Osteoblast (primary cell): ENCODE data around the gene SLC9A9. TPM values are rescaled to one million over a fixed set of nuclear protein-coding genes. Genes with fewer than 3 reads are reported as not detected.

ENCODE experiments used
- DNase-seq: peaks from one replicate; pipeline ENCODE4 v3.0.0; 2011; ENCODE audit warnings: low spot score, mixed read lengths; ENCODE audit not compliant: insufficient read length; ENCODE audit errors: missing footprints
- H2AFZ ChIP-seq: 2 replicates; pipeline ENCODE4 v1.6.0; 2011; ENCODE audit warnings: mild to moderate bottlenecking, low read length
- H3K27ac ChIP-seq: 2 replicates; pipeline ENCODE4 v1.5.1; 2011; ENCODE audit warnings: mild to moderate bottlenecking, low read depth, low read length, moderate library complexity
- H3K27me3 ChIP-seq: 2 replicates; pipeline ENCODE4 v1.6.0; 2012; ENCODE audit warnings: mild to moderate bottlenecking, control low read depth, inconsistent platforms, low read length, moderate library complexity; ENCODE audit not compliant: insufficient read depth
- H3K36me3 ChIP-seq: 2 replicates; pipeline ENCODE4 v1.5.1; 2011; ENCODE audit warnings: mild to moderate bottlenecking, low read length, control low read depth, moderate library complexity; ENCODE audit not compliant: insufficient read depth
- H3K4me1 ChIP-seq: 2 replicates; pipeline ENCODE4 v1.5.1; 2011; ENCODE audit warnings: mild to moderate bottlenecking, low read length, control low read depth, moderate library complexity; ENCODE audit not compliant: insufficient read depth
- H3K4me2 ChIP-seq: 2 replicates; pipeline ENCODE4 v1.6.0; 2011; ENCODE audit warnings: mild to moderate bottlenecking, low read length; ENCODE audit not compliant: insufficient read depth
- H3K4me3 ChIP-seq: fragments of 200-600 bp; sonication (generic); 3 replicates; pipeline ENCODE4 v1.5.1; 2012; ENCODE audit warnings: mild to moderate bottlenecking, low read length, inconsistent platforms; ENCODE audit not compliant: insufficient read depth
- H3K79me2 ChIP-seq: 2 replicates; pipeline ENCODE4 v1.6.0; 2012; ENCODE audit warnings: mild to moderate bottlenecking, low read length, control low read depth, inconsistent platforms; ENCODE audit not compliant: insufficient read depth
- H3K9me3 ChIP-seq: 2 replicates; pipeline ENCODE4 v1.5.1; 2011; ENCODE audit warnings: low read depth, low read length, control low read depth
- H4K20me1 ChIP-seq: 2 replicates; pipeline ENCODE4 v1.6.0; 2012; ENCODE audit warnings: mild to moderate bottlenecking, low read length, control low read depth; ENCODE audit not compliant: insufficient read depth
- CTCF ChIP-seq: IDR thresholded peaks from 2 replicates; pipeline ENCODE4 v1.5.1; 2011; ENCODE audit warnings: mild to moderate bottlenecking, low read depth, low read length, moderate library complexity; ENCODE audit errors: extremely low read depth
- total RNA-seq: library from RNA; depleted of rRNA; stranded (reverse); fragments of >200 nt; gene quantifications from 2 replicates; pipeline ENCODE4 v1.2.3, GENCODE V29; 2012

SLC9A9 gene
- total RNA-seq, 1 donor: 6.5 TPM

GRCh38 chr3:143795874-143796273 is 52.4 kb downstream of the SLC9A9 start:
- Histone ChIP-seq H2AFZ (no peak overlapping the region), H3K36me3 (no peaks in the 10 kb centered on the region), H3K27ac (no peak overlapping the region), H4K20me1 (no peaks in the 10 kb centered on the region), H3K9me3 (no peaks in the 10 kb centered on the region), H3K4me2 (no peak overlapping the region), H3K79me2 (no peaks in the 10 kb centered on the region), H3K4me1 (no peaks in the 10 kb centered on the region), H3K27me3 (no peaks in the 10 kb centered on the region), H3K4me3 (no peak overlapping the region)
- no peak for TF ChIP-seq CTCF
- DNase-seq: no peak

DNA sequence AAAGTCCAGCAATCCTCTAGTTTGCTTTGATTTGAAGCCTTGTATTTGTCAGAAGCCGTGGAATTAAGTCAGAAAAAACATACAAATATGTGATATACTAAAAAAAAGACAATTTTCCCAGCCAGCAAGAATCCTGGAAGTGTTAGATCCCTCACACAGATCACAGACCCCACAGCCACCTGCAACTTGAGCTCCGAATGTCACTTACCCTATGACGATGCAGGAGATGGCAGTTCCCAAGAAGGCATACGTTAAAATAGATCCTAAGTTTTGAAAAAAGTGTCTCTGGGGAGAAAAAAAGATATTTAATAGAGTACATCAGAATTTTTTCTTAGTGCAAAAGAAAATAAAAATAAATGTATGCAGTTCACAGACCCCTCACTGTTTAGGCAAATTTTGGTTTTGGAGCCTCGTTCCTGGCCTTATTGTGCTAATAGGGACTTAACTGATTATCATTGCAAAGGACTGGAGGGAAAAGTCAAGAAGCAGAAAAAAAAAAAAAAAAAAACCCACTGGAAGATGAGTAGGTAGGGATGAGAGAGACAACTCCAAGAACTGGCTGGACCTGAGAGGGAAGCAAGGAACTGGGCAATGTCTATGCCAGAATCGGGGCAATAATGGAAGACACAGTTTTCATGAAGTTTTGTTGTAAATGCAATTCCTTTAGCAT is 53.3 kb downstream of the SLC9A9 start:
- no peak overlapping the region for H3K4me2 ChIP-seq
- H3K79me2 ChIP-seq: no peaks in the 10 kb centered on the region
- TF ChIP-seq CTCF: no peak
- H3K4me3 ChIP-seq: no peak overlapping the region
- no peaks in the 10 kb centered on the region for H4K20me1 ChIP-seq
- no peak for DNase-seq
- no peaks in the 10 kb centered on the region for H3K4me1 ChIP-seq
- H3K27me3 ChIP-seq: no peaks in the 10 kb centered on the region
- H3K9me3 ChIP-seq: no peaks in the 10 kb centered on the region
- no peak overlapping the region for H3K27ac ChIP-seq
- no peaks in the 10 kb centered on the region for H3K36me3 ChIP-seq
- no peak overlapping the region for H2AFZ ChIP-seq

DNA sequence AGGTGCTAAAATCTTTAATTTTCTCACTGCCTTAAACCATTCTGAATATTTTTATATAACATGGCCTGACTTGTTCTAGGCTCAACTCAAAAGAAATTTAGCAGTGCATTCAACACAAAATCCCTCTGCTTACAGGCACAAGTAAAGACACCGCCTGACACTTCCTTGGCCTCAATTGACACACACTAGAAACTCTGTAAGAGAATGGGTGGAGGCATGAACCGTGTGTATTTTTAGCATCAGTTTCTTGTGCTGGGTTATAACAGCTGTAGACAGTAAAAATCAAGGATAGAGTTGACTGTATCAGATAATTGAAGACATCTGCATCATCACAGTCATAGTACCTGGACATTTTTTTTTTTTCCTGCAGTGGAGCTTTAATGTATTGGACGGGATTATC is 54.3 kb downstream of the SLC9A9 start:
- Histone ChIP-seq H4K20me1 (no peaks in the 10 kb centered on the region), H2AFZ (no peak overlapping the region), H3K27me3 (no peaks in the 10 kb centered on the region), H3K9me3 (no peaks in the 10 kb centered on the region), H3K27ac (no peak overlapping the region), H3K4me3 (no peak overlapping the region), H3K4me1 (no peaks in the 10 kb centered on the region), H3K36me3 (no peaks in the 10 kb centered on the region), H3K79me2 (no peaks in the 10 kb centered on the region), H3K4me2 (no peak overlapping the region)
- no peak for TF ChIP-seq CTCF
- DNase-seq: no peak

DNA sequence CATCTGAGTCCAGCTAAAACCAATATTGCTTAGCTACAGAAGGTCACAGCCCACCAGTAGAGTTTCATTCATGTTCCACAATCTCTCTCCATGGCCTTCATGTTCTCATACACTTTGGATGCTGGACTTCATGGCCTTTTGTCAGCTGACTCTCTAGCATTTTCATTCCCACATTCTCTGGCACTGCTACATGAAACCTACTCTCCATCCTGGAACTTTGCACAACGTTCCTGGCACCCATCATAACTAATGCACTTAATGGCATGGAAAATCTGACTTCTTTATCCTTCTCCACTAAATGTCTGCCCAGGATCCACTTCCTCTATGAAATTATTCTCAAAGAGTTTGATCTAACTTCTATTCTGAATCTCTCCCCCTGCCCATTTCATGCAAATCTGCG is 56.9 kb downstream of the SLC9A9 start:
- peaks cover 5% of the 10 kb centered on the region for H3K4me1 ChIP-seq
- no peaks in the 10 kb centered on the region for H3K79me2 ChIP-seq
- H3K36me3 ChIP-seq: no peaks in the 10 kb centered on the region
- no peaks in the 10 kb centered on the region for H3K9me3 ChIP-seq
- H4K20me1 ChIP-seq: no peaks in the 10 kb centered on the region
- TF ChIP-seq CTCF: no peak
- no peak overlapping the region for H3K4me3 ChIP-seq
- no peak overlapping the region for H3K4me2 ChIP-seq
- H2AFZ ChIP-seq: no peak overlapping the region
- no peak for DNase-seq
- H3K27ac ChIP-seq: no peak overlapping the region
- H3K27me3 ChIP-seq: no peaks in the 10 kb centered on the region
